HepG2 (cell line): ENCODE data around the gene MFSD12. TPM values are rescaled to one million over a fixed set of nuclear protein-coding genes. Genes with fewer than 3 reads are reported as not detected.

Source experiments
- EED ChIP-seq: sonication (generic); formaldehyde crosslinking; IDR thresholded peaks from 2 replicates; pipeline ENCODE4 v1.5.0; 2020; ENCODE audit warnings: mild to moderate bottlenecking, missing genetic modification reagents
- FUBP1 ChIP-seq: sonication (generic); formaldehyde crosslinking; IDR thresholded peaks from 2 replicates; pipeline ENCODE4 v1.5.1; 2020; ENCODE audit warnings: missing genetic modification reagents, mild to moderate bottlenecking, borderline replicate concordance
- GRHL1 ChIP-seq: sonication (generic); formaldehyde crosslinking; conservative IDR thresholded peaks from 2 replicates; pipeline ENCODE4 v1.8.0; 2022; ENCODE audit warnings: missing genetic modification reagents
- KAT8 ChIP-seq: IDR thresholded peaks from 2 replicates; pipeline ENCODE4 v1.6.1; 2016; ENCODE audit warnings: missing genetic modification reagents, missing compliant biosample characterization
- MNT ChIP-seq: fragments of 450-650 bp; IDR thresholded peaks from 2 replicates; pipeline ENCODE4 v1.6.1; 2016
- PAWR ChIP-seq: sonication (generic); formaldehyde crosslinking; IDR thresholded peaks from 2 replicates; pipeline ENCODE4 v1.4.0; 2020; ENCODE audit warnings: missing genetic modification reagents, mild to moderate bottlenecking, borderline replicate concordance
- PHB2 ChIP-seq: fragments of 450-650 bp; IDR thresholded peaks from 2 replicates; pipeline ENCODE4 v1.6.1; 2018; ENCODE audit not compliant: partially characterized antibody
- POLR2AphosphoS5 ChIP-seq: IDR thresholded peaks from 2 replicates; pipeline ENCODE4 v1.6.1; 2012; ENCODE audit warnings: low read depth, low read length
- RBM22 ChIP-seq: fragments of 200-400 bp; formaldehyde crosslinking; optimal IDR thresholded peaks from 2 replicates; pipeline ENCODE3; 2017; ENCODE audit warnings: mild to moderate bottlenecking, low read length, moderate library complexity
- RFX3 ChIP-seq: IDR thresholded peaks from 2 replicates; pipeline ENCODE4 v1.6.1; 2016; ENCODE audit warnings: missing biosample characterization, missing genetic modification reagents
- SNAPC5 ChIP-seq: sonication (generic); formaldehyde crosslinking; IDR thresholded peaks from 2 replicates; pipeline ENCODE4 v1.8.1; 2023; ENCODE audit warnings: mild to moderate bottlenecking, missing genetic modification reagents, borderline replicate concordance
- SP2 ChIP-seq: sonication (generic); formaldehyde crosslinking; IDR thresholded peaks from 2 replicates; pipeline ENCODE4 v1.5.1; 2020; ENCODE audit warnings: mild to moderate bottlenecking, missing genetic modification reagents
- SRSF4 ChIP-seq: fragments of 200-400 bp; formaldehyde crosslinking; IDR thresholded peaks from one replicate; pipeline ENCODE4 v1.6.1; 2018; ENCODE audit warnings: mild to moderate bottlenecking, low read depth, low read length, moderate library complexity; ENCODE audit not compliant: poor library complexity, severe bottlenecking
- TERF1 ChIP-seq: sonication (generic); formaldehyde crosslinking; IDR thresholded peaks from 2 replicates; pipeline ENCODE4 v1.8.0; 2022; ENCODE audit warnings: mild to moderate bottlenecking, missing genetic modification reagents, moderate library complexity
- U2AF2 ChIP-seq: fragments of 200-400 bp; formaldehyde crosslinking; IDR thresholded peaks from 2 replicates; pipeline ENCODE4 v1.6.1; 2017; ENCODE audit warnings: low read depth, mild to moderate bottlenecking, low read length
- ZFP36L2 ChIP-seq: sonication (generic); formaldehyde crosslinking; IDR thresholded peaks from 2 replicates; pipeline ENCODE4 v1.4.0; 2020; ENCODE audit warnings: missing genetic modification reagents
- ZFP82 ChIP-seq: sonication (generic); formaldehyde crosslinking; IDR thresholded peaks from 2 replicates; pipeline ENCODE4 v1.5.1; 2020; ENCODE audit warnings: mild to moderate bottlenecking, missing genetic modification reagents, borderline replicate concordance
- ZNF101 ChIP-seq: sonication (generic); formaldehyde crosslinking; IDR thresholded peaks from 2 replicates; pipeline ENCODE4 v1.4.0; 2020; ENCODE audit warnings: mild to moderate bottlenecking, low read depth, missing genetic modification reagents, borderline replicate concordance
- ZNF292 ChIP-seq: sonication (generic); formaldehyde crosslinking; IDR thresholded peaks from 2 replicates; pipeline ENCODE4 v1.8.1; 2022; ENCODE audit warnings: mild to moderate bottlenecking, low read depth, missing genetic modification reagents, borderline replicate concordance
- ZNF552 ChIP-seq: sonication (generic); formaldehyde crosslinking; IDR thresholded peaks from 2 replicates; pipeline ENCODE4 v1.9.0; 2022; ENCODE audit warnings: missing genetic modification reagents, mild to moderate bottlenecking, borderline replicate concordance
- ZNF572 ChIP-seq: sonication (generic); formaldehyde crosslinking; IDR thresholded peaks from 2 replicates; pipeline ENCODE4 v1.5.1; 2020; ENCODE audit warnings: mild to moderate bottlenecking, missing genetic modification reagents
- ZNF577 ChIP-seq: sonication (generic); formaldehyde crosslinking; IDR thresholded peaks from 2 replicates; pipeline ENCODE4 v1.4.0; 2020; ENCODE audit warnings: mild to moderate bottlenecking, low read depth, missing genetic modification reagents, borderline replicate concordance
- ZNF720 ChIP-seq: sonication (generic); formaldehyde crosslinking; IDR thresholded peaks from 2 replicates; pipeline ENCODE4 v1.4.0; 2020; ENCODE audit warnings: missing genetic modification reagents
- ZNF790 ChIP-seq: sonication (generic); formaldehyde crosslinking; IDR thresholded peaks from 2 replicates; pipeline ENCODE4 v1.8.0; 2022; ENCODE audit warnings: missing genetic modification reagents, mild to moderate bottlenecking, borderline replicate concordance
- polyA plus RNA-seq, 8 experiments: library from polyadenylated mRNA; depleted of rRNA in 3 of 8; stranded (reverse) in 7 of 8; unstranded in 1 of 8; fragments of >200 nt; fragmentation: Illumina TruSeq in 4 of 8; extraction: Trizol in 4 of 8; gene quantifications; 2 replicates each; pipeline versions ENCODE4 v1.2.1 to v1.2.3, GENCODE V29; 2011 to 2016; ENCODE audit warnings: low read depth in 4 of 8, missing spikeins in 1 of 8, mixed read lengths in 1 of 8; ENCODE audit not compliant: insufficient read depth in 1 of 8
- total RNA-seq, 5 experiments: library from RNA; depleted of rRNA; stranded (reverse); fragments of >200 nt; fragmentation: Illumina TruSeq; extraction: Trizol; gene quantifications; 2 replicates each; pipeline ENCODE4 v1.2.3, GENCODE V29; 2016; ENCODE audit warnings: low read depth in 1 of 5

Gene MFSD12
- total and polyA plus RNA-seq, 2 of the 13 experiments (the other 11 are each of a cell fraction or from before 2014, with no cell fraction given), result 27.2 to 29.1 TPM

- TF ChIP-seq TERF1 (CRISPR knock-in tag) (no peak), ZNF577 (CRISPR knock-in tag) (no peak), SRSF4 (no peak), EED (no peak), SP2 (CRISPR knock-in tag) (peak; percentile 28; the same call in 1 of the 2 replicates), ZNF790 (CRISPR knock-in tag) (no peak), POLR2AphosphoS5 (peak; percentile 41), U2AF2 (peak; percentile 88; the same call in 1 of the 2 replicates), PHB2 (no peak), ZNF292 (CRISPR knock-in tag) (no peak), ZFP82 (CRISPR knock-in tag) (no peak), RFX3 (CRISPR knock-in tag) (peak; percentile 99), ZNF720 (CRISPR knock-in tag) (no peak), GRHL1 (CRISPR knock-in tag) (no peak), RBM22 (peak; percentile 82), FUBP1 (no peak), KAT8 (CRISPR knock-in tag) (peak; percentile 83), ZNF552 (CRISPR knock-in tag) (0 out of 2 replicates have a peak, but pooled peaks have one; percentile 35), SNAPC5 (CRISPR knock-in tag) (no peak), ZFP36L2 (CRISPR knock-in tag) (no peak), ZNF572 (CRISPR knock-in tag) (no peak), MNT (peak; percentile 70), ZNF101 (CRISPR knock-in tag) (no peak), PAWR (CRISPR knock-in tag) (no peak)
These were observed 51.6 kb downstream of the MFSD12 start, which contains the start of gene FZR1 (continued) for GRCh38 chr19:3505598-3506383.
